ENCODE results near the gene CFAP141.
"Not testable (repeated sequence)": the region's sequence is repeated elsewhere in the genome, so short reads cannot be mapped to it uniquely, and the experiment has no call there.

The CFAP141 gene

GRCh38 chr1:154206196-154206595 lies at the start of gene CFAP141:
Gene CFAP141, minus strand, starts transcription at chr1:154206333. Its CDS starts 26 bp downstream, at chr1:154206307.
- DNase-seq, result no peak

- DNase-seq, result no peak
Measured at GRCh38 chr1:154253671-154254070, 47.5 kb upstream of the CFAP141 start.

- no peak for DNase-seq
Measured at GRCh38 chr1:154241703-154242351, 35.7 kb upstream of the CFAP141 start.

GRCh38 chr1:154240294-154240833 lies 34.2 kb upstream of the CFAP141 start:
- no peak for DNase-seq

- no peak for DNase-seq
Measured at GRCh38 chr1:154239491-154239890, 33.4 kb upstream of the CFAP141 start.

- DNase-seq, result no peak
Measured at GRCh38 chr1:154237880-154238506, 31.9 kb upstream of the CFAP141 start.

GRCh38 chr1:154237435-154237834 lies 31.3 kb upstream of the CFAP141 start:
- no peak for DNase-seq

- no peak for DNase-seq
Measured at GRCh38 chr1:154236855-154237254, 30.7 kb upstream of the CFAP141 start.

GRCh38 chr1:154233127-154233526 lies 27.0 kb upstream of the CFAP141 start:
- DNase-seq, result not testable (repeated sequence)

- DNase-seq, result not testable (repeated sequence)
Measured at GRCh38 chr1:154231112-154231511, 25.0 kb upstream of the CFAP141 start.

- DNase-seq, result no peak
Measured at GRCh38 chr1:154225370-154225769, 19.2 kb upstream of the CFAP141 start.

GRCh38 chr1:154223621-154224020 lies 17.5 kb upstream of the CFAP141 start:
- no peak for DNase-seq

- DNase-seq, result no peak
Measured at GRCh38 chr1:154222918-154223317, 16.8 kb upstream of the CFAP141 start.

GRCh38 chr1:154222518-154222917 lies 16.4 kb upstream of the CFAP141 start:
- no peak for DNase-seq

- DNase-seq, result peak; percentile 45
Measured at GRCh38 chr1:154221278-154222001, 15.3 kb upstream of the CFAP141 start.

- DNase-seq, result no peak
Measured at GRCh38 chr1:154220970-154221277, 14.8 kb upstream of the CFAP141 start.

GRCh38 chr1:154220071-154220969 lies 14.2 kb upstream of the CFAP141 start, which contains the start of gene UBAP2L:
Gene UBAP2L, plus strand, starts transcription at chr1:154220955. Its CDS starts 4,169 bp downstream, at chr1:154225124.
- peak; percentile 99 for DNase-seq

- DNase-seq, result no peak
Measured at GRCh38 chr1:154219541-154219940, 13.4 kb upstream of the CFAP141 start.

- no peak for DNase-seq
Measured at GRCh38 chr1:154218545-154218944, 12.4 kb upstream of the CFAP141 start.

- no peak for DNase-seq
Measured at GRCh38 chr1:154213274-154213673, 7.1 kb upstream of the CFAP141 start.

GRCh38 chr1:154212083-154212482 lies 6.0 kb upstream of the CFAP141 start:
- DNase-seq, result no peak

GRCh38 chr1:154208677-154209388 lies 2.7 kb upstream of the CFAP141 start:
- no peak for DNase-seq
